ENCODE measurements around the gene TREX2. TPM values are rescaled to one million over a fixed set of nuclear protein-coding genes. Genes with fewer than 3 reads are reported as not detected.

The TREX2 gene
- total and polyA plus RNA-seq, 2 of the 8 experiments (the other 6 are each of a cell fraction or from before 2014, with no cell fraction given), result 0.71 to 0.80 TPM

DNA sequence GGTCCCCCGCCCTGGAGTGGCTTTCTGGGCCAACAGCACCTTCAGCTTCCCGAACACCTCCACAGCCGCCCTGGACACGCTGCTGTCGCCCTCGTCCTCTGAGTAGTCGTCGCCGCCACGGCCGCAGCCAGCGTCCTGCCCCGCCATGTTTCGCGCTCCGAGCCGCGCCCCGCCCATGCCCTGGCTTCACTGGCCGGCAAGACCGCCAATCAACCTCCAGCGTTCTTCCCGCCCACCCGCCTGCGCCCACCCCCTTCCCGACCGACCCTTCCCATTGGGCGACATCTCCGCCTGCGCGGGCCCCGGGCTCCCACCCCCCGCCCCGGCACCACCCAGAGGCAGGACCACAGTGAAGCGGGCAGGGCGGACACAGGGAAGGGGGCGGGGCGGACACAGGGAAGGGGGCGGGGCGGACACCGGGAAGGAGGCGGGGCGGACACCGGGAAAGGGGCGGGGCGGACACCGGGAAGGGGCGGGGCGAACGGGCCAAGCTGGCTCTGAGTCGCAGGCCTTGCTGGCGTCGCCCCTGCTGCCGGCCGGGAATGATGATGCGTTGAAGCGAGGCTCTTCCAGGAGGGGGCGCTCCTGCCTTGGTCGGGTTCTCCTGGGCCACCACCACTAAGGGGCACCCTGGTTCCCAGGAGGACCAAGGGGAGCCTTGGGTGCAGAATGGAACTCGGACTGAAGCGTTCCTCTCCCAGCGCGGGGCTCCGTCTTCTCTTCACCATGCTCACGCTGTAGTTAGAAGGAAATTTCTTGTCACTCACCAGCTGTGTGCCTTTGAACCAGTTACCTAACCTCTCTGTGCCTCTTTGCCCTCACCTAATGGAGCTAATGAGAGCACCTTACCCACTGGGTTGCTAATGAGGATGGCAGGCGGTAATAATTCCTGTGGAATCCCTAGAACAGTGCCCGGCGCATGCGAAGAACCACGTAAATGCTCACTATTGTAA is 24.8 kb upstream of the TREX2 start, which contains the start of gene HAUS7:
Gene HAUS7, minus strand, starts transcription at position 166 of the 953 bp plus-strand sequence. Its CDS starts 19 bp downstream, at position 147.
- Histone ChIP-seq H4K8ac (ENCODE audit: extremely low read depth, insufficient read depth, low read length) (peak within 1 kb of the TSS; percentile 79; the same call in 1 of the 2 replicates), H4K20me1 (replicated peaks in 1 of 2; ENCODE audit: control insufficient read depth in 1 of 2, insufficient read depth in 2 of 2, low read length in 2 of 2) (peaks cover 0 to 4% of the 10 kb centered on the region in 2 experiments), H3K36me3 (ENCODE audit: control insufficient read depth in 2 of 4, insufficient read depth in 4 of 4, low read length in 3 of 4) (no peaks in the 10 kb centered on the region; a peak in 2 of 8 replicates), H2BK5ac (ENCODE audit: low read depth, low read length) (no peak within 1 kb of the TSS), H3K27ac (ENCODE audit: low read depth, low read length) (no peak within 1 kb of the TSS), H4K91ac (replicated peaks; ENCODE audit: insufficient read length, low read length) (no peak within 1 kb of the TSS), H2BK20ac (ENCODE audit: low read length) (no peak within 1 kb of the TSS), H3K23me2 (ENCODE audit: low read depth, low read length) (peaks cover 5% of the 10 kb centered on the region; the same call in 1 of the 2 replicates), H3K14ac (ENCODE audit: insufficient read length) (no peak within 1 kb of the TSS), H3K9me3 (ENCODE audit: insufficient read depth in 2 of 2, low read depth in 1 of 2, low read length in 1 of 2) (no peaks in the 10 kb centered on the region), H2BK12ac (ENCODE audit: low read depth, low read length) (no peak within 1 kb of the TSS), H3K4ac (replicated peaks; ENCODE audit: insufficient read length, low read depth, low read length) (no peak within 1 kb of the TSS), H3K18ac (ENCODE audit: extremely low read depth, low read length) (no peak within 1 kb of the TSS), H3K79me1 (ENCODE audit: low read depth, low read length) (peaks cover 3% of the 10 kb centered on the region; the same call in 1 of the 2 replicates), H3K4me1 (replicated peaks in 1 of 4; ENCODE audit: control insufficient read depth in 3 of 4, insufficient read depth in 4 of 4, low read length in 3 of 4) (peaks cover 0 to 9% (median 0%) of the 10 kb centered on the region in 4 experiments; a peak in 1 of 7 replicates), H2AFZ (ENCODE audit: low read length) (no peak within 1 kb of the TSS), H3K79me2 (ENCODE audit: control insufficient read depth in 1 of 2, insufficient read depth in 2 of 2, low read length in 2 of 2) (peaks cover 0 to 4% of the 10 kb centered on the region in 2 experiments; a peak in 1 of 4 replicates), H3K4me2 (ENCODE audit: insufficient read depth in 1 of 2, low read depth in 2 of 2, low read length in 2 of 2) (peak within 1 kb of the TSS; percentile 83 to 88), H2BK15ac (ENCODE audit: low read length) (no peak within 1 kb of the TSS), H3K56ac (replicated peaks; ENCODE audit: insufficient read length, low read depth, low read length) (no peak within 1 kb of the TSS), H3K27me3 (replicated peaks in 1 of 4; ENCODE audit: control insufficient read depth in 3 of 4, extremely low read depth in 1 of 4, insufficient read depth in 3 of 4, low read length in 3 of 4) (peaks cover 3 to 15% (median 11%) of the 10 kb centered on the region in 4 experiments; a peak in 6 of 7 replicates), H2BK120ac (replicated peaks; ENCODE audit: low read depth, low read length) (no peak within 1 kb of the TSS), H3K23ac (ENCODE audit: insufficient read length) (no peak within 1 kb of the TSS), H2AK5ac (ENCODE audit: low read depth, low read length) (no peak within 1 kb of the TSS), H4K5ac (ENCODE audit: insufficient read length, low read depth, low read length) (no peak within 1 kb of the TSS), H3K4me3 (ENCODE audit: extremely low read depth in 1 of 4, insufficient read depth in 2 of 4, low read depth in 3 of 4, low read length in 4 of 4) (peak within 1 kb of the TSS; percentile 53 to 82 (median 76)), H3K9ac (replicated peaks in 1 of 4; ENCODE audit: extremely low read depth in 1 of 4, low read depth in 3 of 4, low read length in 3 of 4) (peak within 1 kb of the TSS; percentile 51 to 79 (median 70); a peak in 6 of 7 replicates)
- FAIRE-seq, result no peak
- 29% methylated on average over 14 of the region's 70 CpGs; no CpG with 5 or more reads in 1 of the 2 experiments for WGBS, 2 experiments (ENCODE audit: extremely low coverage in 1 of 2, insufficient coverage in 1 of 2, insufficient read length in 1 of 2, insufficient replicate concordance in 2 of 2, low coverage in 1 of 2, low lambda C conversion rate in 2 of 2, missing lambda C conversion rate in 1 of 2)
- POLR2A ChIA-PET (ENCODE audit: partially characterized antibody), result interaction anchor here (0.7 to 1.2 kb wide), 2 partner anchors 27 to 37 kb away, joined by 3 read pairs; no protein-coding TSS in a partner anchor
- CTCF ChIA-PET (ENCODE audit: partially characterized antibody), result interaction anchor here (0.7 to 7.6 kb wide), 13 partner anchors 9 to 197 kb away, joined by 3 to 84 read pairs (median 6); partner anchors contain the start of gene BGN
- peak; percentile 65 to 88 for DNase-seq (ENCODE audit: low read depth in 1 of 2, low spot score in 2 of 2)
- TF ChIP-seq TEAD4 (IDR thresholded peaks at IDR 0.05; ENCODE audit: low read depth, low read length) (no peak), RBBP5 (IDR thresholded peaks at IDR 0.05; ENCODE audit: borderline replicate concordance, low read depth, low read length) (0 out of 2 replicates have a peak, but pooled peaks have one; percentile 61), EP300 (IDR thresholded peaks at IDR 0.05; ENCODE audit: borderline replicate concordance in 1 of 2, low read depth in 2 of 2, low read length in 2 of 2) (no peak), SAP30 (IDR thresholded peaks at IDR 0.05; ENCODE audit: insufficient read depth, insufficient replicate concordance, low read length) (no peak), POLR2A (IDR thresholded peaks at IDR 0.05; ENCODE audit: control extremely low read depth in 1 of 2, low read depth in 2 of 2, low read length in 2 of 2) (peak in 1 of 2 experiments; percentile 42; a peak in 1 of 3 replicates), NRF1 (IDR thresholded peaks at IDR 0.05; ENCODE audit: low read depth, low read length) (no peak), JUND (IDR thresholded peaks at IDR 0.05; ENCODE audit: low read length) (0 out of 2 replicates have a peak, but pooled peaks have one; percentile 37), CTBP2 (IDR thresholded peaks at IDR 0.05; ENCODE audit: borderline replicate concordance, insufficient read depth, insufficient read length, low read length) (no peak)
- TF ChIP-seq, protein P1, sequence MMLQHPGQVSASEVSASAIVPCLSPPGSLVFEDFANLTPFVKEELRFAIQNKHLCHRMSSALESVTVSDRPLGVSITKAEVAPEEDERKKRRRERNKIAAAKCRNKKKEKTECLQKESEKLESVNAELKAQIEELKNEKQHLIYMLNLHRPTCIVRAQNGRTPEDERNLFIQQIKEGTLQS (IDR thresholded peaks at IDR 0.05; ENCODE audit: insufficient read depth, low read depth, low read length), result peak; percentile 89

Data from H1 (cell line).